Stimulated activated CD8-positive, alpha-beta memory T cell treated with anti-CD3 and anti-CD28 coated beads, Interleukin-4, amount 100 ng/mL, for 24 hours (primary cell): ENCODE data around the gene ZSWIM5.
"Not testable (repeated sequence)": the region's sequence is repeated elsewhere in the genome, so short reads cannot be mapped to it uniquely, and the experiment has no call there.

Source experiments
- DNase-seq: peaks from one replicate; pipeline ENCODE4 v3.0.0-alpha.2; 2020; ENCODE audit warnings: low read depth

ZSWIM5 gene

DNA sequence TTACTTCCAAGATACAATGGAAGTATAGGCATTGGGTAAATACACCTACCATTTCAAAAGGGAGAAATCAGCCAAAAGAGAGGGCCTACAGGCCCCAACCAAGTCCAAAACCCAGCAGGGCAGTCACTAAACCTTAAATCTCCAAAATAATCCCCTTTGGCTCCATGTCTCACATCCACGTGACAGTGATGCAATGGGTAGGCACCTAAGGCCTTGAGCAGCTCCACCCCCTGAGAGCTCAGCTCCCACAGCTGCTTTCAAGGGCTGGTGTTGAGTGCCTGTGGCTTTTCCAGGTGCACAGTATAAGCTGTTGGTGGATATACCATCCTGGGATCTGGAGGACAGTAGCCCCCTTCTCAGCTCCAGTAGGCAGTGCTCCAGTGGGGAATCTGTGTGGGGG lies 121.8 kb downstream of the ZSWIM5 start:
- no peak for DNase-seq

DNA sequence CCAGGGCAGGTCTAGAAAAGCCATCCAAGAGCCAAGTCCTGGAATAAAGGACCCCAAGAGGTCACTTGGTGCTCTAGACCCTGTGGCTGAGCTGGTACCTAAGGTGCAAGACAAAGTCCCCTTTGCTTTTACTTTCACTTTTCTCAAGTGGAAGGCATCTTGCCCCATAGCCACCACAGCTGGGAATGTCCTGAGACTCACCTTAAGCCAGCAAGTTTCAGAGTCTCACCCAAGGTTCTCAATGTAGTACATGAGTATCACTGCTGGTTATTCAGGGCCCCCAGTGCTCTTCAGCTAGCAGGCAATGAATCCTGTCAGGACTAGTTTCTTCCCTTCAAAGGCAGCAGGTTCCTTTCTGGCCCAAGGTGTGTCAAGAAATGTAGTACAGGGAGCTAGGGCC lies 126.9 kb downstream of the ZSWIM5 start:
- no peak for DNase-seq

DNA sequence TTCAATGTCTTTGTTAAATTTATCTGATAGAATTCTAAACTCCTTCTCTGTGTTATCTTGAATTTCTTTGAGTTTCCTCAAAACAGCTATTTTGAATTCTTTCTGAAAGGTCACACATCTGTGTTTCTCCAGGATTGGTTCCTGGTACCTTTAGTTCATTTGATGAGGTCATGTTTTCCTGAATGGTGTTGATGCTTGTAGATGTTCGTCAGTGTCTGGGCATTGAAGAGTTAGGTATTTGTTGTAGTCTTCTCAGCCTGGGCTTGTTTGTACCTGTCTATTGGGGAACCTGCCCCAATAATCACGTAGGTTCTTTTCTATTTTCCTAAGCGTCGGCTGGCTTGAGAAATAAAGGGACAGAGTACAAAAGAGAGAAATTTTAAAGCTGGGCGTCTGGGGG lies 129.4 kb downstream of the ZSWIM5 start:
- DNase-seq, result not testable (repeated sequence)

DNA sequence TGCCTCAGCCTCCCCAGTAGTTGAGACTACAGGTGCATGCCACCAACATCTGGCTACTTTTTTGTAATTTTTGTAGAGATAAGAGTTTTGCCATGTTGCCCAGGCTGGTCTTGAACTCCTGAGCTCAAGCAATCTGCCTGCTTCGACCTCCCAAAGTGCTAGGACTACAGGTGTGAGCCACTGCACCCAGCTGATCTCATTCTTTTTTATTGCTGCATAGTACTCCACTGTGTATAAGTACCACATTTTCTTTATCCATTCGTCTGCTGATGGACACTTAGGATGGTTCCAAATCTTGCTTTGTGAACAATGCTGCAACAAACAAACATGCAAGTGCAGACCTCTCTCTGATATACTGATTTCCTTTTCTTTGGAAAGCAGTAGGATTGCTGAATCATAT lies 134.8 kb downstream of the ZSWIM5 start:
- DNase-seq, result no peak

DNA sequence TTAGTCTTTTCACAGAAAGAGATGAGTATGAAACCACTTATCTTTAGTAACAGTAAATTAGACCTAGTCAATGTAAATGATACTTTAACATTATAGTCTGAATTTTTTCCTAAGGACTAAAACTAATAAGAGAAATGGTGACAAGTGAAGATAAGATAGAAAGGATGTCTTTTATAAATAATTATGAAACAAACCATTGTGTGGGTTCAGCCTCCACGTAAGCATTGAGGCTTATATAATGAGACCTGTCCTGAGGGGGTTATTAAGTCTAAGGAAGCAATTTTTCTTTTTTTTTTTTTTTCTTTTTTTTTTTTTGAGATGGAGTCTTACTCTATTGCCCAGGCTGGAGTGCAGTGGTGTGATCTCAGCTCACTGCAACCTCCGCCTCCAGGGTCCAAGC lies 138.6 kb downstream of the ZSWIM5 start:
- DNase-seq, result no peak

DNA sequence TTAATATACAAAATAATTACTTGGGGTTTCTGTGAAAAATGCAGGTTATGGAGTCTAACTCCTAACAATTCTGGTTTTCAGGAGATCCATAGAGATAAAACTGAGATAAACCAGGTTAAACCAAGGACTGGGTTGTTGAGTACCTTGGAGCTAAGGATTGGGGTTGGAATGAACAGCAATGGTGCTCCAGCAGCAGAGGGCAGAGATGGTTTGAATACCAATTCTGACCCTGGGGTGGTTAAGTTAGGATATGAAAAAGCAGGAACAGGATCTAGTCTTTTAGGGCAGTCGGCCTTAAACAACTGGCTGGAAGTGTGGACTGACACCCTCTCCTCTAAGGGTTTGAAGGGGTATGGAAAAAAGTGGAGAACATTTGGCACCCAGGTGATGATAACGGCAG lies 141.3 kb downstream of the ZSWIM5 start:
- DNase-seq, result no peak

DNA sequence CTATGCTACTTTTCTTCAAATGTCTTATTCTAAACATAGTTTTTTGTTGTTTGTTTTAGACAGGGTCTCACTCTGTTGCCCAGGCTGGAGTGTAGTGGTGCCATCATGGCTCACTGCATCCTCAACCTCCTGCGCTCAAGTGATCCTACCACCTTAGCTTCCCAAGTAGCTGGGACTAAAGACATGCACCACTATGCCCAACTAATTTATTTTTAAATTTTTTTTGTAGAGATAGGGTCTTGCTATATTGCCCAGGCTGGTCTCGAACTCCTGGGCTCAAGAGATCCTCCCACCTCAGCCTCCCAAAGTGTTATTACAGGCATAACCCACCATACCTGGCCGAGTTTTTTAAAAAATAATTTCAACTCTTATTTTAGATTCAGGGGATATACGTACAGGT lies 143.9 kb downstream of the ZSWIM5 start:
- DNase-seq, result not testable (repeated sequence)

DNA sequence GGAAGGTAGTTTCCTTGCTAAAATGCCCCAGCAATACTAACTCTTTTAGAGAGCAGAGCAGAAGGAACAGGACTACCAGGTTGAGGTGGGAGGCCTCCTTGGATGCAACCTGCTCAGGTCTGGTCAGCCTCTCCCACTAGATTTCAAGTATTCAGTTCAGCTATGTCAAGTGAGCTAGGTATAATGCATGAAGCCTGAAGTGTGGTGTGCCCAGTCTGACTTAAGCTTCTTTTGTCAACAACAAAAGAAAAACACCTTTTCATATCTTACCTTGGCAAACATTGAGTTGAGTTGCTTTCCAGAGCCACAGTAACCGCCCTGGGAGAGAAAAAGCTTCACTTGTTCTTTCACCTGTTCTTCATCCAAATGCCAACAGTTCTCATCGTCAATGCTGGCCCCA lies 146.6 kb downstream of the ZSWIM5 start:
- DNase-seq, result no peak

DNA sequence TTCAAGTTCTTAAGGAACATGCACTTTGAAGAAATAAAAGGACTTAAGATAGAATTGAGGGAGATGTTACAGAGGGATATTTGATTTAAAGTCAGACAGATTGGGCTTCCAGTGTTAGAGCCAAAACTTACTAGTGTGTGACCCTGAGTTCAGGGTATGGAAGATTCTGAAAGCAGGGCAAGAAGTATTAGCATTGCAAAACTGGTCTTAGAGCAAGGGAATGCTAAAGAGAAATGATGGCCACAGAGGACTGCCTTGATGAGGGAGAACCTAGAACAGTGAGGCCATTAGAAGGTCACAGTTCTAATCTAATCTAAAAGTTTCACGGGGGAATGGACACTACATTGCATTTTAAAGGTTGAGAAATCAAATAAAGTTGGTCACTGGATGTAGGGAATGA lies 148.9 kb downstream of the ZSWIM5 start:
- no peak for DNase-seq

DNA sequence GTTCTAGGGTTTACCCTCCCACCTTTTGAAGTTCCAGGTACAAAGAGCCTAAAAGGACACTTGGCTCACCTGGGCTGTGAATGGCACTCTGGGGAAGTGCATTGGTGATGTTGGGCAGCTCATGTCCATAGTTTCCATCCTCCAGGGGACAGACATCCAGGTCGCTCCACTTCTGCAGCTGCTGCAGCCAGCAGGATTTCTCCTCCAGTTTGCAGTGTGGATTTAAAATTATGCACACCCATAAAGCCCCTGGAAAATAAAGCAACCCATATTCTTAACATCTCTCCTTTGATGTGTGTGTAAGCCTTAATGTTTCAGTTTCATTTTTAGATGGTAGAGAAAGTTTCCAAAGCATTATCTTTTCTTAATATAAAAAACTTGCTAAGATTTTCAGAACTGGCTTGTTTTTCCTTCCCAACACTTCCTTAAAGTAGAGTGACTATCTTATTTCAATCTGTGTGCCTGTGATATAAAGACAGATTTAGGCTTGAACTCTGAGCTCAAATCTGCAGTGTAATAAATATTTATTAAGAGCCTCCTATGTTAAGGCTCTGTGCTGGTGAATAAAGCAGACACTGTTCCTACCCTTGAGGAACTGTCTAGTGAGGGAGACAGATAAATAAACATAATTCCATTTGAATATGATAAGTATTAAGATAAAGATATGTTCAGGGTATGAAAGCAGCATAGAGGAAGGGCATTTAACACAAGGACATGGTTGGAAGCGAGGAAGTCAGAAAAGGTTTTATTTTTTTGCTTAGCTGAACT lies 155.2 kb downstream of the ZSWIM5 start:
- DNase-seq, result no peak

DNA sequence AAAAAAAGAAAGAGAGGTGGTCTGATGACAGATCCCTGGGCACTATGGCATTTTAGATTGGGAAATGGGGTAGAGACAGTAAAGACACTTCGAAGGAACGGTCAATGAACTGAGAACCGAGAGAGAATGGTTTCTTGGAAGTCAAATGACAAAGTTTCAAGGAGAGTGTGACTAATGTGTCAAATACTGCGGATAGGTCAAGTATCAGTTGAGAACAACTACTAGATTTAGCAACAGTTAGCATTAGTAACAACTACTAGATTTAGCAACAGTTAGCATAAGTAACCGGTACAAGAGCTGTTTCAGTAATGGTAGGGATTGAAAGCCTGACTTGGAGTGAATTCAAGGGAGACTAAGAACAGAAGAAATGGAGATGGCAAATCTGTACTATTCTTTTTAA lies 159.4 kb downstream of the ZSWIM5 start:
- DNase-seq, result no peak

DNA sequence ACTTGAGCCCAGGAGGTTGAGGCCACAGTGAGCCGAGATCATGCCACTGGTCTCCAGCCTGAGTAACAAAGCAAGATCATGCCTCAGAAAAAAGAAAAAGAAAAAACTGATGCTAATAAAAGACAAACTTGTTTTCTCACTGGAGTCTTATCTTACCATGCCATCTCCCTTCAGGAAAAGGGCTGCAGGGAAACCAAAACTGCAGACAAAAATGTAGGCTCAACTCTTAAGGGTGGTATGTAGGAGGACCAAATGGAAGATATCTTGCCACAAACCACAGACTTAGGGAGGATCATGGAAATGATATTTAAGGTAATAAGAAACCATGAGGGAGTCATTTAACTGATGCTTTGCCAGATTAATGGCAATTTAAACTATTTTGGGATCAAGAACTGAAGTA lies 161.5 kb downstream of the ZSWIM5 start:
- no peak for DNase-seq

DNA sequence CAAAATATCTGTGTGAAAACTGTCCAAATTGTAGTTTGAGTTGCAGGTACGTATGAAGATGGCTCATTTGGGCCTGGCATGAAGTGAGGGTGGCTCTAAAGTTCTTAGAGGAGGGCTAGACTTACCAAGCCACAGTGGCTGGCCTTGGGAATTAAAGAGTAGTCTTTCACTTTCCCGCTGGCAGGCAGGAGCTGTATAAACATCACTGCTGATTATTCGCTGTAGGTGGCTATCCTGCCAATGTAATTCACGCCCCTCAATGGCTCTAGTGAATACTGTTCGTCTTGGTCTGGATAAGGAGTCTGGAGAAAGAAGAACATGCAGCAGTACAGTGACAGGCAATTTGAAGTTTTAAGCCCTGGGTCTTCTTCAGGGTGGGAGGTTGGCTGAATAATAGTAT lies 163.3 kb downstream of the ZSWIM5 start:
- DNase-seq, result no peak

DNA sequence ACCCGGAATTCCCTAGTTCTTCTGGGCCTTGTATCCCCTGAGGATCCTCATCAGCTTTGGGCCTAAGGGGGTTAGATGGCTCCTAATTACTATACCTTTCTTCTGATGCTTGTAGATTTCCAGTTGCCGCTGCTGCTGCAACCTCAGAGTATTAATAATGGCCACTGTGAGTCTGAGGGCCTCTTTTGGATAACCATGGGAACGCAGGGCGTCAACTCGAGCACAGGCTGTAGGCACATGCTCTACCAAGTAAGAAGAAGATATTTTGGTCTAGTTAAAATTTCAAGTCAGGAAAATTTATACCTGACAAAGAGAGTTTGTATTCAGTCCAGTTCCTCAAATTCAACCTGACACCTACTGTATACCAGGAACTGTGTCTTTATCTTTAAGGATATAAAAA lies 166.1 kb downstream of the ZSWIM5 start:
- DNase-seq, result no peak

DNA sequence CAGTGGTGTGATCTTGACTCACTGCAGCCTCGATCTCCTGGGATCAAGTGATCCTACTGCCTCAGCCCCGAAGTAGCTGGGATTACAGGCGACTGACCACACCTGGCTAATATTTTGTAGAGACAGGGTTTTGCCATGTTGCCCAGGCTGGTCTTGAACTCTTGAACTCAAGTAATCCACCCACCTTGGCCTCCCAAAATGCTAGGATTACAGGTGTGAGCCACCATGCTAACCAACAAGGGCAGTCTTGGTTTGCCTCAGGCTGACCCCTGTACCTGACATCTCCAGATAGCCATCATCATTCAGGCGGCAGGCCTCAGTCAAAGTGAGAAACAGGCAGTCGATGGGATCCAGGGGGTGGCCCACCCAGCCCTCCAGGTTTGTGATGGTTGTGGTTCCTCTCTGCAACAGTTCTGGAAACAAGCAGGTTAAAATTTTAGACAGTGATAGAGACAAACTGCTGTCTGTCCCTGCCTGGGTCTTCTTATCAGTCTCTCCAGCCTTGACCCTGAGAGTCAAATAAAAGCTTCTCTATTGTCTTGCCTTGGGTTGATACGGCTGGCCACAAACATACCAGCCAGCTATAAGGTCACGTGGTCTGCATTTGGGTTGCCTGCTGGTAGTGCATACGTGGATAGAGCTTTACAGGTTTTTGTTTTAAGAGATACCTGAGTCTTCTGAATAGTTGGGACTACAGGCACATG lies 167.6 kb downstream of the ZSWIM5 start:
- no peak for DNase-seq

DNA sequence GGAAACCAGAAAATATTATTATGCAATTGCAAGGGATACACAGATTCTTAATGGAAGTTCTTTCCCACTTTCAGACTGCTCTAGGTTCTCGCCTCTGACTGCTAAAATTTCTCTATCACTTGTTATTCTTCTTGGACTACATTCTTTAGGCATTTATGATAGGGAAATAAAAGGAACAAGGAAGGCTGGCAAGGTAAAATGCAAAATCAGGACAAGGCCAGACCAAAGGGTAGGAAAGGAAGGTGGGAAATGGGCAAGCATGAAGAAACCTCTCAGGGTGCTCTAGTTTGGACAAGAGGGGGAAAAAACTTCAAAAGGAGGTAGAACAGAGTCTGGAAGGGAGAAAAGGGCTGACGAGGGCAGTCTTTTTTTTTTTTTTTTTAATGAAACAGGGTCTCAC lies 168.2 kb downstream of the ZSWIM5 start:
- no peak for DNase-seq

DNA sequence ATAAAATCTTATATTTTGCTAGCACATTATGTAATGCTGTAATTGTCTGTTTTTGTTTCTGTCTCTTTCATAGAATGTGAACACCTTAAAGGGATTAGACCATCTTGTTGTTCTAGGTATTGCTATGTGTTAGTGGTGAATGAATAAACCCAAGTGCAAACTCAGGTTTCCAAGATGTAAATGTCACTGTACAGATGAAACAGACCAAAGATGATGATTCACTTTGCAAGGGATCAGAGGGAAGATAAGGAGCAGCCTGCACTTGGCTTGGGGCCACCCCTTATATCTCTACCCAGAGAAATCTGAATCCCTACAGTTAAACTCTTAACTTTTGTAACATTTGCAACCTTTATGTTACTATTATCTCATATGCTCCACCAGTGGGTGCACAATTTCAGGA lies 168.9 kb downstream of the ZSWIM5 start:
- no peak for DNase-seq

DNA sequence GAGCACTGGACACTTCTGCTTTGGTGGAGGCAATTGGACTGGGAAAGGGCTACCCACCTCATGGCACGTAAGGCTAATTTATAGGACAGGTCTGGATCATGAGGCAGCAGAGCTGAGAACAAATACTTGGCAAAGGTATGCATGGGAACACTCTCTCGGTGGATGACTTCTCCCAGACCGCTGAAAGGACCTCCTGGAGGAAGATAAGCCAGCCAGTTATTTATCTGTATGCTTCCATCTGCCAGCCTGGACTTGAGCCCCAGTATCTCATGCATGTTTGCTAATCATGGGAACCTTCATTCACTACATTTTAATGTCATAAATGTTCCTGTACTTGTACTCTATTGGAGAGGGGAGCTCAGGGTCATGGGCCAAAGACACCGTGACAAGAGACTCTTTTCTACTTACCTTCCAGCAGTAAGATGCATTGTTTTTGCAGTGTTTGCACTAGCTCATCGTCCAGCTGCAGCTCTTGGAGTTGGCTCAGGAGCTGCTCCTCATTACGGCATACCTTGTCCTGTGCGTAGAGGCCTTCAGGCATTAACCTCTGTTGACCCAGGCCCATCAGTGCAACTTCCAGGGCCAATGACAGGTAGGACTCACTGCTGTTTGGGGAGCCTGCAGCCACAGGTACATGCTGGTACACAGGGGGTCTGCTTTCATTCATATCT lies 170.6 kb downstream of the ZSWIM5 start:
- DNase-seq, result no peak

DNA sequence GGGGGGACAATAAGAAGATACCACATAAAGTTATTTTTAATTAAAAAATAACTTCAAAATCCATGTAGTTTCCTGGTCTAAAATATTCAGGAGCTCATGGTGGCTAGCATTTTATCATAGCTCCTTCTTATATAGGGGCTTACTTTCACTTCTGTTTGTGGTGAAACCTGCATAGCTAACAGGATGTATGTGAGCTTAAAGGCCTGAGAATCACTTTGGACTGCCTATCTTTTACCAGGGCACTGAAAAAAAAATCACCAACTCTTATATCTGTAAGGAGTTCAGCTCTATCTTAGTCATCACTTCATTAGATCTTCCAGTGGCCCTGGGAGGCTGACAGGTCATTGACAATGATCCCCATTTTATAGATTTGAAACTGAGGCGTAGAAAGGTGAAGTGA lies 173.0 kb downstream of the ZSWIM5 start:
- no peak for DNase-seq

DNA sequence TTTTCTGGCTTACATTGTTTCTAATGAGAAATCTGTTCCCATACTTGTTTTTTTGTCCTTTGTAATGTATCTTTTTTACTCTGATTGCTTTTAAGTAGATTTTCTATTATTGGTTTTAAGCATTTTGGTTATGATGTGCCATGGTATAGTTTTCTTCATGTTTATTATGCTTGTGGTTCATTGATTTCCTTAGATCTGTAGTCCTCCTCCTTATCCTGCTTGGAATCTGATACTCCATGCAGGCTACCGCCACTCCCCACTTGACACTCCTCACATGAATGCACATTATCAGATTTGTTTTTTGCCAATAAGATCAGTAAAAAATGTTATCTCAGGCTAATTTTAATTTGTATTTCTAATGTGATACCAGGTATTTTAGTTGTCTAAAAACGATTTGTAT lies 173.6 kb downstream of the ZSWIM5 start:
- no peak for DNase-seq

DNA sequence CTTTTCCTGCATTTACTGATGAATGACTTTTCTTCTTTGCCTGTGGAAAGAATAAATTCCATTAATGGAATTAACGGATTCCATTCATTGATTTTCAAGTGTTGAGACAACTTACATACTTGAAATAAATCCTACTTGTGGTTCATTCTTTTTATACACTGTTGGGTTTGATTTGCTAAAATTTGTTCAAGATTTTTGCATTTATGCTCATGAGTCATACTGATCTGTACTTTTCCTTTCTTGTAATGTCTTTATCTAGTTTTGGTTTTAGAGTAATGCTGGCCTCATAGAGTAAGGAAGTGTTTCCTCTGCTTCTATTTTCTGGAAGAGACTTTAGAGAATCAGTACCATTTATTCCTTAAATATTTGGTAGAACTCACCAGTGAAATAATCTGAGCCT lies 180.0 kb downstream of the ZSWIM5 start:
- DNase-seq, result no peak

DNA sequence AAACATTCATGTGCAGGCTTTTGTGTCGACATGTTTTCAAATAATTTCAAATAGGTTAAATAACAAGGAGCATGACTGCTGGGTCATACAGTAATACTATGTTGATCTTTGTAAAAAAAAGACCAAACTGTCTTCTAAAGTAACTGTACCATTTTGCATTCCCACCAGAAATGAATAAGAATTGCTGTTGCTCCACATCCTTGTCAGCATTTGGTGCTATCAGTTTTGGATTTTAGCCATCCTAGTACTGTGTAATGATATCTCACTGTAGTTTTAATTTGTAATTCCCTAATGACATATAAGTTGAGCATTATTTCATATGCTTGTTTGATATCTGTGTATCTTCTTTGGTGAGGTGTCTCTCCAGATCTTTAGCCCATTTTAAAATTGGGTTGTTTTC lies 182.7 kb downstream of the ZSWIM5 start:
- no peak for DNase-seq

DNA sequence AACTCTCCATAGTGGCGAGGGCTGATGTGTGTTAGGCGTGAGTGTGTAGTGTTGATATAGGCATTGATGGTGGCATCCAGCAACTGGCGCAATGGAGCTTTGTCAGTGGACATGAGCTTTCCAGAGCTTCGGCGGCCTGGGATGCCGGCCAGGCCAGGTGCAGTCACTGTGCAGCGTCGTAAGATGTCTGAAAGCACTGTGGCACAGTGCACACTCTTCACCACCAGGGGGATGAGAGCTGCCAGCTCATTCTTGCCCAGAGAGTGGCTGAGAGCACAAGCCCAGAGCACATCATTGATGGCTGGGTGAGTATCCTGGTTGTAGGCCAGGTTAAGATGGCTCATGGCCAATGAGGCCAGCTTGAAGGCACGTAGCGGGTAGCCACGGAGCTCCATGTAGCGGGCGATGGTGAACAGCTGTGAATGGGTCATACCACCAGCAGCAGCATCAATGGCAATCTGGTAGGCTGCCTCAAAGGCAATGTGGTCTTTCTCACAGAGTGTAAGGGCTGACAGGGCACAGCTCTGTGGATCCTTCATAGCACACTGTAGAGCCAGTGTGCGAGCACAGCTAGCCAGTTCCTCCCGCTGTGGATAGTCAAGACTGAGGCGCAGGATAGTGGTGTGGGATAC lies 187.7 kb downstream of the ZSWIM5 start:
- DNase-seq, result peak; percentile 33
